Fibroblast of the aortic adventitia (primary cell): ENCODE data around the gene TEX13C. TPM values are rescaled to one million over a fixed set of nuclear protein-coding genes. Genes with fewer than 3 reads are reported as not detected.

Source experiments
- DNase-seq: peaks from one replicate; pipeline ENCODE4 v3.0.0-alpha.2; 2010; ENCODE audit warnings: low read depth
- H3K4me3 ChIP-seq: 2 replicates; pipeline ENCODE4 v1.5.1; 2011; ENCODE audit warnings: low read depth, mild to moderate bottlenecking, control low read depth, low read length, moderate library complexity
- CTCF ChIP-seq: IDR thresholded peaks from 2 replicates; pipeline ENCODE4 v1.5.1; 2011; ENCODE audit warnings: mild to moderate bottlenecking, low read length, control low read depth, inconsistent platforms; ENCODE audit not compliant: insufficient read depth
- total RNA-seq: library from RNA; depleted of rRNA; stranded (reverse); fragments of >200 nt; gene quantifications from 2 replicates; pipeline ENCODE4 v1.2.3, GENCODE V29; 2012; ENCODE audit warnings: low replicate concordance

Gene TEX13C
- not detected in 2 replicates for total RNA-seq

GRCh38 chrX:125319646-125320521 is at the start of gene TEX13C:
Gene TEX13C, plus strand, starts transcription at chrX:125319871. Its CDS starts 249 bp downstream, at chrX:125320120.
- DNase-seq = no peak
- no peak within 1 kb of the TSS for H3K4me3 ChIP-seq
- no peak for TF ChIP-seq CTCF

DNA sequence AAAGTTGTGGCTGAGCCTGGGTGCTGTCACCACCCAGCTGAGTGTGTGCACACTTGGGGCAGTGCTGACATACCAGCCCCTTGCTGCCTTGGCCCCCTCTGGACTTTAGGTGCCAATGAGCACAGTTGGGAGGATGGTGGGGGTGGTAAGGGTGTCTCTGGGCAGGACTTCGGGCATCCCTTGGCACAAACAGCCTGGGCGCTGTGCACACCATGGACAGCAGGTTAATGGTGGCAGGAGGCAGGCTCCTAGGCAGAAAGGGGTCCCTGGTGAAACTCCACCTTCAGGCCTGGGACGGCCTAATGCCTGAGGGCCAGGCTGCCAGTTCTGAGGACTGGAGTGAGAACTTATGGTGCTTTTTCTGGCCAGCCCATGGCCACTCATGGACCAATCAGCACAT is 32.4 kb upstream of the TEX13C start:
- no peak for DNase-seq
- TF ChIP-seq CTCF = no peak
- no peak overlapping the region for H3K4me3 ChIP-seq

- DNase-seq = no peak
- no peak overlapping the region for H3K4me3 ChIP-seq
- no peak for TF ChIP-seq CTCF
Measured at GRCh38 chrX:125288343-125288742, 31.3 kb upstream of the TEX13C start.

GRCh38 chrX:125289209-125289608 is 30.5 kb upstream of the TEX13C start:
- no peak for TF ChIP-seq CTCF
- DNase-seq = no peak
- H3K4me3 ChIP-seq = no peak overlapping the region

DNA sequence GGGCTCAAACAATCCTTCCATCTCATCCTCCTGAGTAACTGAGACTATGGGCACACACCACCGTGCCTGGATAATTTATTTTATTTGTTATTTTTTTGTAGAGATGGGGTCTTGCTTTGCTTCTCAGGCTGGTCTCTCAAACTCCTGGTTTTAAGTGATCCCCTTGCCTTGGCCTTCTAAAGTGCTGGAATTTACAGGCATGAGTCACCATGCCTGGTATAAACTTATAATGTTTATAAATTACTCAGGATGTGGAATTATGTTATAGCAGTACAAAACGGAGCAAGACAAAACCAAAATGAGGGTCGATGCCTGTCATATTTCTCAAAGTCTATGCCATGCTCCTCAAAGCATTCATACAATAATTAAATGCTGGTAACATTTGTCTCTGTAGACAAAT is 29.8 kb upstream of the TEX13C start:
- no peak for DNase-seq
- no peak for TF ChIP-seq CTCF
- H3K4me3 ChIP-seq = no peak overlapping the region

GRCh38 chrX:125291124-125291523 is 28.5 kb upstream of the TEX13C start:
- H3K4me3 ChIP-seq = no peak overlapping the region
- TF ChIP-seq CTCF = no peak
- DNase-seq = no peak
